Measurements from ENCODE around the gene VPS33B.

DNA sequence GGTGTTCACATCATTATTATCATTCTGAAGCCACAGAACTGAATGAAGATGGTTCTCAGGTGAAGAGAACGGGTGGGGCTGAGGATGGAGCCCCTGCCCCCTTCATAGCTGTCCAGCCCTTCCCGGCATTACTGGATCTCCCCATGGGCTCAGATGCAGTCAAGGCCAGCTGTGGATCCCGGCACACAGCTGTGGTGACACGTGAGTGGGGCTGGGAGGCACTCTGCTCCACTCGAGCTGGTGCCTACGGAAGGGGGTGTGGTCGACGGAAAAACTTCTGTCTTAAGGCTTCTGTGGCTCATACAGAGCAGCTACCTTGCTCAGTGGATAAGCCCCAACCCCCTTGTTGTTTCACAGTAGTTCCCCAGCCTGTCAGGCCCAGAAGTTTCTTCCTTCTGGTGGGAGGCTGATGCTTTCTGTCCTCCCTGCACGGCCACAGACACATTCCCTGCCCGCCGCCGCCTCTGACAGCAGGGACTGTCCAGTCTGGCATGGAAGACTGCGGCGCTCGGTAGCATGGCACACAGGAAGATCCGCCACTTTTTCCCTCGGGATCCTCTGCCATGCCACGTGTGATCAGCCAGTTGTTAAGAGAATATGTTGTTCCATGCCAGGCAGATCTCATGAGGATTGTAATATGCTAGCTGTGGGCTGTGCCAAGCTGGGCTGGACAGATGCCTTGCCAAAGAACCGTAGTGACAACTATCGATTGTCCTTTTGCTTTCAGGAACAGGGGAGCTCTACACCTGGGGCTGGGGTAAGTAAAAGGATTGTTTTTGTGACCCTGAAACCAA is 61.9 kb downstream of the VPS33B start:
- TF ChIP-seq, protein P1, sequence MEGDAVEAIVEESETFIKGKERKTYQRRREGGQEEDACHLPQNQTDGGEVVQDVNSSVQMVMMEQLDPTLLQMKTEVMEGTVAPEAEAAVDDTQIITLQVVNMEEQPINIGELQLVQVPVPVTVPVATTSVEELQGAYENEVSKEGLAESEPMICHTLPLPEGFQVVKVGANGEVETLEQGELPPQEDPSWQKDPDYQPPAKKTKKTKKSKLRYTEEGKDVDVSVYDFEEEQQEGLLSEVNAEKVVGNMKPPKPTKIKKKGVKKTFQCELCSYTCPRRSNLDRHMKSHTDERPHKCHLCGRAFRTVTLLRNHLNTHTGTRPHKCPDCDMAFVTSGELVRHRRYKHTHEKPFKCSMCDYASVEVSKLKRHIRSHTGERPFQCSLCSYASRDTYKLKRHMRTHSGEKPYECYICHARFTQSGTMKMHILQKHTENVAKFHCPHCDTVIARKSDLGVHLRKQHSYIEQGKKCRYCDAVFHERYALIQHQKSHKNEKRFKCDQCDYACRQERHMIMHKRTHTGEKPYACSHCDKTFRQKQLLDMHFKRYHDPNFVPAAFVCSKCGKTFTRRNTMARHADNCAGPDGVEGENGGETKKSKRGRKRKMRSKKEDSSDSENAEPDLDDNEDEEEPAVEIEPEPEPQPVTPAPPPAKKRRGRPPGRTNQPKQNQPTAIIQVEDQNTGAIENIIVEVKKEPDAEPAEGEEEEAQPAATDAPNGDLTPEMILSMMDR (IDR thresholded peaks at IDR 0.05) = no peak
- no peak for TF ChIP-seq ZFX (IDR thresholded peaks at IDR 0.05; ENCODE audit: borderline replicate concordance)

Data from 22Rv1 (cell line).